Thoracic aorta endothelial cell (primary cell): ENCODE measurements around the gene PSG11. TPM values are rescaled to one million over a fixed set of nuclear protein-coding genes. Genes with fewer than 3 reads are reported as not detected.

Source experiments
- total RNA-seq: library from RNA; depleted of rRNA; stranded (reverse); fragments of >200 nt; gene quantifications from 2 replicates; pipeline ENCODE4 v1.2.3, GENCODE V29; 2012

The PSG11 gene
- total RNA-seq, result not detected in 2 replicates

GRCh38 chr19:43026369-43026768 is at the start of gene PSG11:
PSG11 (minus strand) TSS chr19:43026469; CDS start chr19:43026372, 97 bp downstream.

Other genes starting within 250 kb of the PSG11 start
- gene PSG1, start 146.8 kb downstream of the PSG11 start, total RNA-seq, result not detected in 2 replicates
- gene PSG6, start 108.6 kb downstream of the PSG11 start, total RNA-seq, result not detected in 2 replicates
- gene PSG7, start 89.3 kb downstream of the PSG11 start, total RNA-seq, result not detected in 2 replicates
- gene PSG2, start 56.2 kb upstream of the PSG11 start, total RNA-seq, result not detected in 2 replicates
- not detected in 2 replicates for gene PSG5, start 160.1 kb upstream of the PSG11 start, total RNA-seq
- not detected in 2 replicates for gene PSG4, start 179.2 kb upstream of the PSG11 start, total RNA-seq
- gene PSG9, start 243.1 kb upstream of the PSG11 start, total RNA-seq, result not detected in 2 replicates